Stimulated activated effector memory CD8-positive, alpha-beta T cell treated with anti-CD3 and anti-CD28 coated beads, Interleukin-12 subunit alpha, Interleukin-12 subunit beta, amount 100 ng/mL, for 72 hours (primary cell): ENCODE data around the gene BRD1.
"Not testable (repeated sequence)": the region's sequence is repeated elsewhere in the genome, so short reads cannot be mapped to it uniquely, and the experiment has no call there.

ENCODE experiments used
- ATAC-seq: fragments of 150-1000 bp; cut with Tn5 transposase; 2 replicates; pipeline ENCODE4 v1.10.0; 2021
- DNase-seq, 2 donors: peaks; one replicate each; pipeline ENCODE4 v3.0.0; 2021 to 2022; ENCODE audit warnings: low spot score in 2 of 2
- H3K27ac Mint-ChIP-seq: one replicate; pipeline ENCODE4 v1.8.0; 2022; ENCODE audit warnings: mild to moderate bottlenecking, mixed read lengths
- H3K36me3 Mint-ChIP-seq: one replicate; pipeline ENCODE4 v1.8.0; 2022; ENCODE audit warnings: mild to moderate bottlenecking, mixed read lengths
- H3K4me1 Mint-ChIP-seq: one replicate; pipeline ENCODE4 v1.8.0; 2022; ENCODE audit warnings: mixed read lengths
- H3K4me3 Mint-ChIP-seq: one replicate; pipeline ENCODE4 v1.8.0; 2022; ENCODE audit warnings: mild to moderate bottlenecking, mixed read lengths
- H3K9me3 Mint-ChIP-seq: one replicate; pipeline ENCODE4 v1.8.0; 2022; ENCODE audit warnings: mixed read lengths

The BRD1 gene

DNA sequence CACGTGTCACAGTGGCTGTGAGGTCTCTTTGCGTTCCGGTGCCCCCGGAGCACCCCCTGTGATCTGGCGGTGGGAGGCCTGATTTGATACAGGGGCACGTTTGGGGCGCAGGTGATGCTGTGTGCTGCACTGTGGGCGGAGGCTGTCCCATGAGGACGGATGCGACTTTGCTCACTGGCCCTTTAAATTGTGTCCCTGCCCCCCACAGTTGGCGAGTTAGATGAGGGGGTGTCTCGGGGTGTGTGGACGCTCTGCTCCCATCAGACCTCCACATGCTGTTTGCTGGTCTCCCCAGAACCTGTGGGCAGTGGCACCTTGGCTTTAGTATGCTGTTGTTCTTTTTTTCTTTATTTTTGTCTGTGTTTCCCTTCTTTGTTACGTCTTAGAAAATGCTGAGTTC, 31.2 kb upstream of the BRD1 start:
- Mint-ChIP-seq H3K4me1 (peaks cover 62% of the 10 kb centered on the region), H3K27ac (peak overlapping the region; percentile 40), H3K9me3 (no peaks in the 10 kb centered on the region), H3K4me3 (no peak overlapping the region), H3K36me3 (peaks cover 38% of the 10 kb centered on the region)
- DNase-seq (no peak), ATAC-seq (no peak)

GRCh38 chr22:49856766-49857618, 29.3 kb upstream of the BRD1 start:
- ATAC-seq (no peak), DNase-seq (no peak)
- H3K27ac Mint-ChIP-seq, result no peak overlapping the region
- H3K4me3 Mint-ChIP-seq, result no peak overlapping the region
- no peaks in the 10 kb centered on the region for H3K9me3 Mint-ChIP-seq
- peaks cover 56% of the 10 kb centered on the region for H3K4me1 Mint-ChIP-seq
- peaks cover 39% of the 10 kb centered on the region for H3K36me3 Mint-ChIP-seq

GRCh38 chr22:49856343-49856742, 28.7 kb upstream of the BRD1 start:
- Mint-ChIP-seq H3K27ac (no peak overlapping the region), H3K9me3 (no peaks in the 10 kb centered on the region)

GRCh38 chr22:49855251-49855911, 27.7 kb upstream of the BRD1 start:
- H3K36me3 Mint-ChIP-seq, result peaks cover 46% of the 10 kb centered on the region
- H3K4me1 Mint-ChIP-seq, result peaks cover 61% of the 10 kb centered on the region
- ATAC-seq, result no peak
- no peak for DNase-seq
- H3K4me3 Mint-ChIP-seq, result peak overlapping the region; percentile 96
- H3K9me3 Mint-ChIP-seq, result no peaks in the 10 kb centered on the region
- peak overlapping the region; percentile 95 for H3K27ac Mint-ChIP-seq

More at GRCh38 chr22:49856343-49856742, 28.7 kb upstream of the BRD1 start:
- Mint-ChIP-seq H3K4me3 (peak overlapping the region; percentile 96), H3K4me1 (peaks cover 56% of the 10 kb centered on the region), H3K36me3 (peaks cover 46% of the 10 kb centered on the region)
- DNase-seq (no peak), ATAC-seq (no peak)

GRCh38 chr22:49853981-49854831, 26.5 kb upstream of the BRD1 start:
- Mint-ChIP-seq H3K4me3 (peak overlapping the region; percentile 96), H3K36me3 (peaks cover 43% of the 10 kb centered on the region), H3K27ac (peak overlapping the region; percentile 95), H3K4me1 (peaks cover 61% of the 10 kb centered on the region), H3K9me3 (no peaks in the 10 kb centered on the region)
- peak; percentile 62 for ATAC-seq
- peak in 1 of 2 donors; percentile 69 for DNase-seq

DNA sequence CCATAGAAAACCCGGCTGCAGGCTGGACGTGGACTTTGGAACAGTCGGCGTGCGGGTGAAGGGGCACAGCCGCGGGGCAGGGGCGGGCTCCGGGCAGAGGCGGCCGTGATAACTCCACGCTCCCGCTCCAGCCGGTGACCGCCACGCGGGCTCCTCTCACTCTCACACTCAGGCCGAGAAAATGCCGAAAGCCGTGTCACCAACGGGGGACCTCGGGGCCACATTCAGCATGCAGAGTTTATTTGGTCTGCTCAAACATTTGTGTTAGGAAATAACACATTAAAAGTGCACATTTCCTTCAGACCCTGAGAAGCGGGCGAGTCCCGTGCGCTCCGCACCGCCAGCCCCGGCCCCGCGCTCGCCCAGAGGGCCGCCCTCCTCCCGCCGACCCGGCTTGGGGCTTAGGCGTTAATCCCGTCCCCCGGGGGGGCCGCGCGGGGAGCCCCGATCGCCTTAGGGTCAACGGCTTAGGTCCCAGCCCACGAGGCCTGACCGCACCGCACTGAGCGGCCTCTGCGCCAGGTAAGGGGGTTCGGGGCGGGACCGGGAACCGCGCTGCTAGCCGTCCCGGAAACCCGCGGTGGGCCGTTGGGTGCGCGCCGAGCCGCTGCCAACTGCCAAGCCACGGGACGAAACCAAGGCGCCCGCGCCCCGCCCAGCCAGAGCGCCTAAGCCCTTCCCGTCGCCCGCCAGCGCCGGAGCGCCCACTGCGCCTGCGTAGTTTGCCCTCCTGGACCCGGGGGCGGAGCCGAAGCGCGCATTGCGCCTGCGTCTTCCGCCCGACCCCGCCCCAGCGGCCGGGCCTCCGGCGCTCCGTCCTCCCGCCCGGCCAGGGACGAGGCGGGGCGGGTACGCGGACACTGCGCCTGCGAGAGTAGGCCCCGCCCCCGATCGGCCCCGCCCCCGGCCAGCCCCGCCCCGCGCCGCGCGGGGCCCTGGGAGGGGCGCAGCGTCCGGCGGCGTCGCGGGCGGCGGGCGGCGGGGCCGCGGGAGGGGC, 25.5 kb upstream of the BRD1 start, which contains the start of gene ZBED4:
ZBED4 (plus strand) TSS at position 947 of the 997 bp plus-strand sequence. CDS start 29,819 bp downstream, outside the sequence.
- Mint-ChIP-seq H3K4me1 (peaks cover 51% of the 10 kb centered on the region), H3K27ac (peak within 1 kb of the TSS; percentile 95), H3K4me3 (peak within 1 kb of the TSS; percentile 96), H3K9me3 (no peaks in the 10 kb centered on the region), H3K36me3 (peaks cover 33% of the 10 kb centered on the region)
- DNase-seq (peak; percentile 99 to 100), ATAC-seq (peak; percentile 87)

GRCh38 chr22:49852568-49852897, 24.9 kb upstream of the BRD1 start:
- not testable (repeated sequence) for DNase-seq, ATAC-seq, H3K9me3 Mint-ChIP-seq
- H3K36me3 Mint-ChIP-seq, result peaks cover 27% of the 10 kb centered on the region
- peak overlapping the region; percentile 8 for H3K27ac Mint-ChIP-seq
- peaks cover 44% of the 10 kb centered on the region for H3K4me1 Mint-ChIP-seq
- H3K4me3 Mint-ChIP-seq, result peak overlapping the region; percentile 42

DNA sequence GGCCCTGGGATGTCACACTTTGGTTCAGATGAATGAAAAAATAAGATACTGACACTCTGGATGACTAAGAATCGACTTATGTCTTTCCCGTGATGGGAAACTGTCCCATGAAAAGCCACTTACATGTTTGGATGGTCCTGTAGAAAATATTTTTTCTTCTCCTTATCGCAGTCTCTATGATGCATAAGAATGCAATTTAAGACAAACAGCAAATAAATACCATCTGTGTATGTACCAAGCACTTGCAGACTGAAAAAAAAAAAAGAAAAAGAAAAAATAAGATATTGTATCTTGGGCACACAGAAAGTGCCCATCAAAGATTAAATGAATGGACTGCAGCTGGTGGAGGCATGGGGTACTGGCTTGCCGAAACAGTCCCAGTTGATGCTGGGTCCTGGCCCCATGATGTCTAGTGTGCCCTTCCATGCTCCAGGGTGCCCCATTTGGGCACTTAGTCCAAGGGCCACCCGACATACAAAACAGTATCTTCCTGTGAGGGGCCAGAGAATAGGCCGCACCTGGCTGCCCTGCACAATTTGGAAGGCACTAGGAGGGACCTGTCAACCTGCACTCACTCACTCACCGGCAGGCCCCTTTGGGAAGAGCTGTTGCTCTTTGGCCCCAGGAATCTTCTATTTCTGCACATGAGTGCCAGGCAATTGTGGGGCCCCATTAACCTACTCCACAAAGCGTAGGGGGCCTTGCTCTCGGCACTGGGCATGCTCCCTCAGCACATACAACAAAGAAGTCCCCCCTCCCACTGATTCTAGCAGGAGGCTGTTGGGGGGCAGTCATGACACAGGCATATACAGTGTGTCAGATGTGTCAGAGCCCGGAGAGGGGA, 23.5 kb upstream of the BRD1 start:
- no peak for ATAC-seq
- no peak for DNase-seq
- Mint-ChIP-seq H3K27ac (peak overlapping the region; percentile 66), H3K4me1 (peaks cover 34% of the 10 kb centered on the region), H3K36me3 (peaks cover 25% of the 10 kb centered on the region), H3K4me3 (peak overlapping the region; percentile 54), H3K9me3 (no peaks in the 10 kb centered on the region)

DNA sequence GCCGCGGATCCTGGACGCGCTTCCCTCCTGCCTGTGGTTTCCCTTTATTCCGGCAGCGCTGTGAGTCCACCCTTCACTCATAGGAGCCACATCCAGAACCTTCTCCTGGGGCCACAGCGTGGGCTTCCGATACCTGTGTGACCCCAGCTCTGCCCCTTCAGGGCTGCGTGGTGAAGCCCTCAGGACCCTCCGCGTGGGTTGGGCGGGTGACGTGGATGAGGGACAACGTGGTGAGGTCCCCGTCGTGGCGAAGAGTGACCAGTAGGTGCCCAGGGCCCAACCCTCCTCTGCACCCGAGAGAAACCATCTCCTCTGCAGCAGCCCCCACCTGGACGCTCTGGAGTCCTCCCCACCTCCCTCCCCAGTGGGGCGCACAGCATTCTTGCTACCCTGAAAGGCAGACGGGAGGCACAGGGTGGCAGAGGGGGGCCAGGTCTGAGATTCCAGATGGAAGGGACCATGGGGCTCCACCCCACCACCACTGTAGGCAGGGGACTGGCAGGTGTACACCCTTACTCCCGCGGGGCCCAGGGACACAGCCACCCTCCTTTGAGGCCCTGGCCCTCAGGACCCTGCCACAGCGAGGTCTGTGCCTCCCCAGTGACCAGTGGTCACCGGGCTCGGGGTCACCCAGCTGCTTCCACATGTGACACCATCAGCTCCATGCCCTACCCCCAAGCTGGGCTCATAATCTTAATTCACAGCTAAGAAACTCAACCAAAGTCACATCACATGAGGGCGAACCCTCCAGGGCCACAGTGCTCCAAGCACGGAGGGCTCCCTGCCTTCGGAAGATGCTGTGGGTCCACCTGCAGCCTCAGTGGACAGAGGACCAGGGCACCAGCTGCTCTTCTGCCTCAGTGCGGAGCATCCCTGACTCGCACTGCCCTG, 22.6 kb upstream of the BRD1 start:
- Mint-ChIP-seq H3K9me3 (no peaks in the 10 kb centered on the region), H3K27ac (no peak overlapping the region), H3K4me3 (peak overlapping the region; percentile 54), H3K4me1 (peaks cover 24% of the 10 kb centered on the region), H3K36me3 (peaks cover 20% of the 10 kb centered on the region)
- DNase-seq, result no peak
- ATAC-seq, result no peak

- Mint-ChIP-seq H3K9me3 (no peaks in the 10 kb centered on the region), H3K36me3 (peaks cover 17% of the 10 kb centered on the region), H3K4me1 (peaks cover 16% of the 10 kb centered on the region), H3K27ac (no peak overlapping the region), H3K4me3 (peak overlapping the region; percentile 54)
- no peak for ATAC-seq
- no peak for DNase-seq
These were observed 21.7 kb upstream of the BRD1 start for GRCh38 chr22:49849161-49850020.

GRCh38 chr22:49848690-49849160, 21.1 kb upstream of the BRD1 start:
- peak overlapping the region; percentile 54 for H3K4me3 Mint-ChIP-seq
- peaks cover 16% of the 10 kb centered on the region for H3K4me1 Mint-ChIP-seq
- DNase-seq, result no peak
- no peak for ATAC-seq
- H3K27ac Mint-ChIP-seq, result no peak overlapping the region
- H3K9me3 Mint-ChIP-seq, result no peaks in the 10 kb centered on the region
- peaks cover 14% of the 10 kb centered on the region for H3K36me3 Mint-ChIP-seq
